Stimulated activated CD8-positive, alpha-beta memory T cell treated with anti-CD3 and anti-CD28 coated beads, Interleukin-4, amount 100 ng/mL, for 4 hours (primary cell): Measurements from ENCODE around the gene GUK1.
"Not testable (repeated sequence)": the region's sequence is repeated elsewhere in the genome, so short reads cannot be mapped to it uniquely, and the experiment has no call there.

ENCODE experiments used
- DNase-seq, 2 donors: peaks; one replicate each; pipeline ENCODE4 v3.0.0-alpha.2; 2020; ENCODE audit warnings: low read depth in 2 of 2, low spot score in 1 of 2

GUK1 gene

DNA sequence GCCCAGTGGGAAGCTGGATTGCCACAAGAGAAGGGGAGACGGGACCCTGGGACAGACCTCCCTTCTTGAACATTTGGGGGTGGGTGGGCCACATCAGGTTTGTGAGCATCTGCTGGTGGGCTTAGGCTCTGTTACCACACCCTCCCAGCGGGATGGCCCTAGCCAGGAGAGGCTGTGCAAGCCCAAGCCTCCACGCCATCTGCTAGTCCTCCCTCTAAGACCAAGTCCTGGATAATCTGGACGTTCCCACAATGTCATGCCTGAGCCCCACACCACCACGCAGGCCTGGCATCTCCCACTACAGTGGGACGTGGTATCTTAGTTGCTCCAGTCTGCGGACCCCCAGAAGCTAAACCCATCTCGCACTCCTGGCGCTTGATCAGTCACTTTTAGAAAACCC, 21.8 kb downstream of the GUK1 start:
- DNase-seq, result no peak

GRCh38 chr1:228162286-228163006, 22.4 kb downstream of the GUK1 start:
- no peak for DNase-seq

- DNase-seq, result no peak
These were observed 23.1 kb downstream of the GUK1 start for GRCh38 chr1:228163007-228163753.

- no peak for DNase-seq
These were observed 23.9 kb downstream of the GUK1 start for GRCh38 chr1:228163776-228164519.

DNA sequence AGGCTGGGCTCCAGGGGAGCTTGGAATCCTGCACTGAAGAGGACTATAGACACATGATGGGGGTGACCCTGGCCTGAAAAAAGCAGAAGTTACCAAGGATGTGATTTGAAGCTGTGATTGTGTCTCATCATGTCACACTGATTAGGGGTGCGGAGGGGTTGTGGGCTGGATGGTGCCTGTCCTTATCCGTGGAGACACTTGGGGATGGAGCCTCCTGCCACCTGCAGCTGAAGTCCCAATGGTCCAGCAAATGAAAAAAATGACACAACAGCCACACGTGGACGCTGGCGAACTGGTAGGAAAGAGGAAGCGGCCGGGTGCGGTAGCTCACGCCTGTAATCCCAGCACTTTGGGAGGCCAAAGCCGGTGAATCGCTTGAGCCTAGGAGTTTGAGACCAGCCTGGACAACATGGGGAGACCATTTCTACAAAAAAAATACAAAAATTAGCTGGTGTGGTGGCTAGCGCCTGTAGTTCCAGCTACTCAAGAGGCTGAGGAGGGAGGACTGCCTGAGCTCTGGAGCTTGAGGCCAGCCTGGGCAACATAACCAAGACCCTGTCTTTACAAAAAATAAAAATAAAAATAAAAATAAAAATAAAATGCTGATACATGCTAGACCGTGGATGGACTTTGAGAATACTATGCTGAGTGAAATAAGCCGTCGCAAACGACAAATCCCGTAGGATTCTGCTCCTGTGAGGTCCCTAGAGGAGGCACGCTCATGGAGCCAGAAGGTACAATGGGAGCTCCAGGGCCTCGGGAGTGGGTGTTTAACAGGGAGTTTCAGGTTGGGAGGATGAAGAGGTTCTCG, 24.7 kb downstream of the GUK1 start:
- DNase-seq, result no peak

DNA sequence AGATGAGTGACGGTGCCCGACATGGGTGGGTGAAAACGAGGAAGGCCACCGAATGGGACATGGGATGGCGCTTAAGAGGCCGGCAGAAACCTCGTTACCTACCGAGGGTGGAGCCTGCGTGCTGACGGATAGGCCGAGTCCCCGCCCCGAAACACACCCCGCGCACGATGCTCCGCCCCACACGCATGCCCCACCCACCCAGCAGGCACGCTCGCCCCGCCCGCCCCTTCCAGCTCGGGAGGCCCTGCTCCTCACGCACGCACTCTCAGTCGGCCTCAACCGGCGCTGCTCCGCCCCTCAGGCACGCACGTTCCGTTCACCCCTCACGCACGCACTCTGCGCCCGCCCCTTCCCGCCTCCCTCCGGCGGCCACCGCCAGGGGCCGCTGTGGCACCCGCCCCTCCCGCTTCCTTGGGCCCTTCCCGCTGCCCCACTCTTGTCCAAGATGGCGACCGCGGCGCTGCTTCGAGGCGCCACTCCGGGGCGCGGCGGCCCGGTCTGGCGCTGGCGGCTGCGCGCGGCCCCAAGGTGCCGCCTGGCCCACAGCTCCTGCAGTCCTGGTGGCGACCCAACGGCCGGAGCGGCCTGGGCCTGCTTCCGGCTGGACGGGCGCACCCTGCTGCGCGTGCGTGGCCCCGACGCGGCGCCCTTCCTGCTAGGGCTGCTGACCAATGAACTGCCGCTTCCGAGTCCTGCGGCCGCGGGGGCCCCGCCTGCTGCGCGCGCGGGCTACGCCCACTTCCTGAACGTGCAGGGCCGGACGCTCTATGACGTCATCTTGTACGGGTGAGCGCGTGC, 25.5 kb downstream of the GUK1 start, which contains the start of gene IBA57:
Gene IBA57, plus strand, starts transcription at position 433 of the 798 bp plus-strand sequence. Its CDS starts 13 bp downstream, at position 446.
- DNase-seq, result peak; percentile 99

DNA sequence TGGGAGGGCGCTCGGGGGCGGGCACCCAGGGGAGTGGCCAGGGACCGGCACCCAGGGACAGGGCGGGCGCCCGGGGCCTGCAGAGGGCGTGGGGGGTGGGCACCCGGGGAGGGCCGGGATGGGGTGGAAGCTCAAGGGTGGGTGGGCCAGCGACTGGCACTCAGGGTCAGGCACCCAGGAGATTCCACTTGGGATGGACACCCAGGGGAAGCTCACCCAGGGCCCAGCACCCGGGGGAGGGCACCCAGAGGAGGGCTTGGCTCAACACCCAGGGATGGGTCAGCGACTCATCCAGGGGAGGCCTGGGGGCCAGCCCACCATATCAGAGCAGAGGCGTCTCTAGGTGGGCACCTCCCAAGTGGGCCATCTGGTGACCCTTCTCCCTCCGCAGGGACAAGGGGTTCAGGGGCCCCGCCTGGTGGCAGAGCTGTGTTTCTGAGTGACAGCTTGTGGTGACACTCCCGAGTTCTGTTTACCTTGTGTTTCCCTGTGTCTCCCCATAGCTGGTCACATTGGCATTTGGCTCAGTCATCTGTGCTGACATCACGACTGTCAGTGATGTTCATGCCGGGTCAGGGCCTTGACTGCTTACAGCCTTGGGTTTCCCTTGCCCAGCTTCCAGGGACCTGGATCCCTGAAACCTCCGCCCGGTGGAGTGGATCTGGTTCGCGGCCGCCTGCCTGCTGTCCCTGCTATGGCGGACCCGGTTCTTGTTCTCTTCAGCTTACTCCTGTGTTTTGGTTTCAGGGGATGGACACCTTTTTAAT, 26.3 kb downstream of the GUK1 start:
- peak; percentile 31 to 35 for DNase-seq

DNA sequence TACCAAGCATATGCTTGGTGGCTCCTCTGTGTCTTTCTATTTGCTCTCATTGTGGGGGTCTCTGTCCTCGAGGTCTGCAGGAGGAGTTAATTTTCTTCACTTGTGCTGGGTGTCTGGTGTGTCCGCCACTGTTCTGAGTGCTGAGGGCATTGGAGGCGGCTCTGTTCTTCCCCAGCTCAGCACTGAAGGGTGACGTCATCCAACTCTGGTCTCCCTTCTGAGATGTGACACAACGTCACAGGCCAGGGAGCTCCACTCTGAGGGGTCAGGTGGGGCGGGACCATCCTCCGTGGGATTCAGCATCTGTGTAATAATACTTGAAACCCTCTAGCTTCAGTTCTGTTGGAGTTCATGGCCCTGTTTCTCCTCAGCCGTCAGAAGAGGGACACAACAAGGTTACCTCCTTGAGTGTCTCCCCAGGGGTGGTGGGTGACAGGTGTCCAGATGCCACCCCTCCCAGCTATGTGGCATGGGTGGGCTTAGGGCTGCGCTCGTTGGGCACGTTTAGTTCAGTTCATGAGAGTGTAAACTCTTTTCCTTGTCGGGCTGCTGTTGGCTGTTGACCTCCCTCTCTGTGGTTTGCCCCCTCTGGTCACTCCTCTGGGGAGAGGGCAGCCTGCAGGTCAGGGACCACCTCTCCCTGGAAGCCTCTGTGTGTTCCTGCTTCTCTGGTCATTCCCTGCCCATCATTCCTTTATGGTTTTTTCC, 28.6 kb downstream of the GUK1 start:
- DNase-seq, result no peak

DNA sequence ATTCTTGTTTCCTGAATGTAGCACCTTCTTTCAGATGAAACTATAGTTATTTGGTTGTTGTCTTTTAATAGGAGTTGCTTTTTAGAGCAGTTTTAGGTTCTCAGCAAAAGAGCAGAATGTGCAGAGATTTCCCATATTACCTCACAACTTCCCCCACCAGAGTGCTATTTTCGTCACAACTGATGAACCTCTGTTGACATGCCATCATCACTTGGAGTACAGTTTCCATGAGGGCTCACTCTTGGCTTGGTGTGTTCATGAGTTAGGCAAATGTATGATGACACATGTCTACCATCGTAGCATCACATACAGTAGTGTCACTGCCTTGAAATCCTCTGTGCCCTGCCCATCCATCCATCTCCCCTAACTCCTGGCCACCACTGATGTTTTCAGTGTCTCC, 29.3 kb downstream of the GUK1 start:
- no peak for DNase-seq

DNA sequence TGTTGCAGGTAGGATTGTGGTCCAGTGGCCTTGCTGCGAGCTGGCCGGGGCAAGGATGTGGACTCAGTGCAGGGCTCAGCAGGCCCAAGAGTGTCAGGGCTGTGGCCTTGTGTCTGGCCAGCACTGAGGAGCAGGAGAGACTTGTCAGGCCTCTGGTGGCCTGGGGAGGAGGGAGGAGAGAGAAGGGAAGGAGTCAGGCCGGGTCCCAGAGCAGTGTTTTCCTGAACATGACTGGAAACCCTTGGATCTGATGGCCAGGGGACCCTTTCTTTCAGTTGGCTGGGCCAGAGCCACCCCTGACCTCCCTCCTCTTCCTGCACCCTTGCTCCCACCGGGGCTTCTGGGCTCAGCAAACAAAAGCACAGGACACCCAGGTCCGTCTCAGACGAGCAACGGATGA, 30.6 kb downstream of the GUK1 start:
- DNase-seq, result no peak

GRCh38 chr1:228171221-228171891, 31.3 kb downstream of the GUK1 start:
- no peak for DNase-seq

GRCh38 chr1:228172591-228173527, 32.8 kb downstream of the GUK1 start:
- no peak for DNase-seq

DNA sequence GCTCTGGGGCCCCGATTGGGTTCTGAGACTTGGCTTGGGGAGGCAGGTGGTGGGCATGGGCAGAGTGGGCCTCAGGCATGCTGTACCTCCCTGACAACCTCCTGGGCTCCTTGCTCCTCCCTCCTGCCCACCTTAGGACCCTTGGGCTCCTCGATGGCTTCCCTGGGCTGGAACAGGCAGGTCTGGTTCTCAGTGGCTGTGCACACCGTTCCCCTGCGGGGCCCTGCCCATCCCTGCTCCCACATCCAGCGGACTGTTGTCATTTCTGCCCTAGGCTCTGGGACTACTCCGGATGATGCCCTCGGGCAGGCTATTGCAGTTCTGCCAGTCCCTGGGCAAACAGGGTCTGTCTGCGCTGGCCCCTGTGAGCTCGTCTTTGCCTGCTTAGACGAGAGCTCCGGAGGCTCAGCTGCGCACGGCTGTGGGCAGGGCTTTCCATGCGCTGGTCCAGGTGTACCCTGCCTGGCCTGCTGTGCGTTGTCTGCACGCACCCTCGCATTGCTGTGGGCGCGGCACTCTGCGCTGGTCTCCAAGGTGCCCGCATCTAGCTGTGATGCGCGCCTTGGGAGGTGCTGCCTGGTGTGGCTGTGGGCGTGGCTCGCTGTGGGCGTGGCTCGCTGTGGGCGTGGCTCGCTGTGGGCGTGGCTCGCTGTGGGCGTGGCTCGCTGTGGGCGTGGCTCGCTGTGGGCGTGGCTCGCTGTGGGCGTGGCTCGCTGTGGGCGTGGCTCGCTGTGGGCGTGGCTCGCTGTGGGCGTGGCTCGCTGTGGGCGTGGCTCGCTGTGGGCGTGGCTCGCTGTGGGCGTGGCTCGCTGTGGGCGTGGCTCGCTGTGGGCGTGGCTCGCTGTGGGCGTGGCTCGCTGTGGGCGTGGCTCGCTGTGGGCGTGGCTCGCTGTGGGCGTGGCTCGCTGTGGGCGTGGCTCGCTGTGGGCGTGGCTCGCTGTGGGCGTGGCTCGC, 33.7 kb downstream of the GUK1 start:
- DNase-seq, result not testable (repeated sequence)

DNA sequence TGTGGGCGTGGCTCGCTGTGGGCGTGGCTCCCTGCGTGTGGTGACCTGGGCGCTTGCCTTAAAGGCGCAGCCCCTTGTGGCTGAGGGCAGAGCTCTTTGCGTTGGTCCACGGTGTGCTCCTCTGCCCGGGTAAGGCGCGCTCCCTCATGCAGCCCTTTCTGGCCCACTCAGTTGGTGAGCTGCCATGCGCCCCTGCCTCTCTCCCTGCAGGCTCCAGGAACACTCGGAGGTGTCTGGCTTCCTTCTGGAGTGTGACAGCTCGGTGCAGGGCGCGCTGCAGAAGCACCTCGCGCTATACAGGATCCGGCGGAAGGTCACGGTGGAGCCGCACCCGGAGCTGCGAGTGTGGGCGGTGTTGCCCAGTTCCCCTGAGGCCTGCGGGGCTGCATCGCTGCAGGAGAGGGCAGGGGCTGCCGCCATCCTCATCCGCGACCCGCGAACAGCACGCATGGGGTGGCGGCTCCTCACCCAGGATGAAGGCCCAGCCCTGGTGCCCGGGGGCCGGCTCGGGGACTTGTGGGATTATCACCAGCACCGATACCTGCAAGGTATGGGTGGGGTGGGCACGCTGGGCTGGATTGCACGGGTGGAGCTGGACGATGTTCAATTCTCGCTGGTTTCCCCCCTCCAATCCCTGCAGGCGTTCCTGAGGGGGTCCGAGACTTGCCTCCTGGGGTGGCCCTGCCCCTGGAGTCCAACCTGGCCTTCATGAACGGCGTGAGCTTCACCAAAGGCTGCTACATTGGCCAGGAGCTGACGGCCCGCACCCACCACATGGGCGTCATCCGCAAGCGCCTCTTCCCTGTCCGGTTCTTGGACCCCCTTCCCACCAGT, 34.6 kb downstream of the GUK1 start:
- no peak for DNase-seq
